Activated T-cell treated with anti-CD3 and anti-CD28 coated beads for 24 hours (primary cell): ENCODE measurements around the gene PRKG1.
"Not testable (repeated sequence)": the region's sequence is repeated elsewhere in the genome, so short reads cannot be mapped to it uniquely, and the experiment has no call there.

ENCODE experiments used
- DNase-seq: peaks from one replicate; pipeline ENCODE4 v3.0.0-alpha.2; 2020; ENCODE audit warnings: low read depth

PRKG1 gene

DNA sequence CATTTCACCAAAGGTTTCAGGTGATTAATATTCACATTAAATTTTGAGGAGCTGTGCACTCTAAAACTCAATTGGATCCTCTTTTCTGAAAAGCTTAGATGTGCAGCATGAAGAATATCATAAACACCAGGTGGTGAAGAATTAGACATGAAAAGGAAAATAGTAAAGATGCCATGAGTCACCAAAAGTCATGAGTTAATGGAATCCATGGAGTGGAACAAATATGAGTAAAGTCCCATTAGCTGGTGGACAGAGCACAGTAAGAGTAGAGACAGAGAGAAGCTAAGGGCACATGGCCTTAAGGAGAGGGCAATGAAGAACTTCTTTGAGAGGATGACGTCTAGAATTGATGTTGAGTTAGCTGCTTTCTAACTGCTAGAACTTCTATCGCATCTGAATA is 353.5 kb downstream of the PRKG1 start:
- DNase-seq: no peak

- no peak for DNase-seq
These were observed 356.2 kb downstream of the PRKG1 start for GRCh38 chr10:51430506-51430905.

GRCh38 chr10:51433949-51434475 is 359.7 kb downstream of the PRKG1 start:
- DNase-seq: no peak

GRCh38 chr10:51436805-51437204 is 362.5 kb downstream of the PRKG1 start:
- no peak for DNase-seq

DNA sequence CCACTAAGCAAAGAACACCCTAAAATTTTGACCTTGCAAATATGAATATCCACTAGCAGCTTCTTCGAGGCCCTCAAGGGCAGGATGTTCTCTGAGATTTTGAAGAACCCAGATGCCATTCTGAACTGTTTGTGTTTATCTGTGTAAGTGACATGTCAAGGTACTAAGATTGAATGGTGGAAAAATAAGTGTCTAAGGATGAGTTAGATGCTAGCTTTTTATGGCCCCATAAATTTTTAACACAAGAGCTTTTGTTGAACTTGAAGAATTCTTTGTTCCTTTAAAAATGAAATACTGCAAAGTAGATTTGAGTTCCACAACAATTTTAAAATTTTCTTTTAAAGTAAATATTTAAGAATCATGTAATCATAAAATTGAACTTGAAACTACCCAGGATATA is 365.4 kb downstream of the PRKG1 start:
- no peak for DNase-seq

DNA sequence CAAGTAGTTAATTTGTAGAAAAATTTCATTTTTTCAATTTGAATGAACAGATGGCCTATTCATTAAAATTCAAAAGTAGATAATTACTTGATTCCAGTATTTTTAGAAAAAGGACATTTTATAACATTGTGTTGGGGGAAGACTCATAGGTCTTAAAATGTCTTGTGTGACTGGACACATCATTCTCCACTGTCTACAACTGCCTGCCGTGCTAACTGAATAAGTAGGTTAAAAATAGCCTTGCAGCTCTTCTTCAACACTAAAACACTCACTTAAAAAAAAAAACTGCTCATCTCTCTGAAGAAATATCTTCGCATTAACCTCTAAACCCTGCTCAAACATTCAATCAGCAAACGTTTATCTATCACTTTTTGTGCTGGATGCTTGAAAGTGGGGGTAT is 371.3 kb downstream of the PRKG1 start:
- no peak for DNase-seq

- DNase-seq: no peak
These were observed 372.8 kb downstream of the PRKG1 start for GRCh38 chr10:51447119-51447518.

DNA sequence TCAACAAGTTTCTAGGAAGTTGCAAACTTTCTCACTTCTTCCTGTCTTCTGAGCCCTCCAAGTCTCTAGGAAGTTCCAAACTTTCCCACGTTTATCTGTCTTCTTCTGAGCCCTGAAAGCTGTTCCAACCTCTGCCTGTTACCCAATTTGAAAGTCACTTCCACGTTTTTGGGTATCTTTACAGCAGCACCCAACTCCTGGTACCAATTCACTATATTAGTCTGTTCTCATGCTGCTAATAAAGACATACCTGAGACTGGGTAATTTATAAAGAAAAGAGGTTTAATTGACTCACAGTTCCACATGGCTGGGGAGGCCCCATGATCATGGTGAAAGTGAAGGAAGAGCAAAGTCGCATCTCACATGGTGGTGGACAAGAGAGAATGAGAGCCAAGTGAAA is 381.5 kb downstream of the PRKG1 start:
- not testable (repeated sequence) for DNase-seq

DNA sequence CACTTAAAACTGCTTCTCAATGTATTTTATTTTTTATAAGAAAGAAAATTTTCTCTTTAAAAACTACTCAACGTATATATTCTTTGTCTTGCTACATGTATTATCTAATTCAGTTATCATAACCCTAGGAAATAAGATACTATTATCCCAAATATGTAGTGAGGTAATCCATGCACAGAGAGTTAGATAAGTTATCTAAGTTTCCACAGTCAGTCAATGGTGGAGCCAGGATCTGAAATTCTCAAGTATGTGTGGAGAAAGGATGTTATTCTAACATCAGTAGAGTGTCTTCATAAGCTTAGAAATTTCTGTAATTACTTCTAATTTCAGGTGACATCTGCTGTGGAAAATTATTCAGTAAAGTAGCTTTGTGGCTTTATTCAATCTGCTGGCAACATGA is 385.2 kb downstream of the PRKG1 start:
- DNase-seq: no peak

DNA sequence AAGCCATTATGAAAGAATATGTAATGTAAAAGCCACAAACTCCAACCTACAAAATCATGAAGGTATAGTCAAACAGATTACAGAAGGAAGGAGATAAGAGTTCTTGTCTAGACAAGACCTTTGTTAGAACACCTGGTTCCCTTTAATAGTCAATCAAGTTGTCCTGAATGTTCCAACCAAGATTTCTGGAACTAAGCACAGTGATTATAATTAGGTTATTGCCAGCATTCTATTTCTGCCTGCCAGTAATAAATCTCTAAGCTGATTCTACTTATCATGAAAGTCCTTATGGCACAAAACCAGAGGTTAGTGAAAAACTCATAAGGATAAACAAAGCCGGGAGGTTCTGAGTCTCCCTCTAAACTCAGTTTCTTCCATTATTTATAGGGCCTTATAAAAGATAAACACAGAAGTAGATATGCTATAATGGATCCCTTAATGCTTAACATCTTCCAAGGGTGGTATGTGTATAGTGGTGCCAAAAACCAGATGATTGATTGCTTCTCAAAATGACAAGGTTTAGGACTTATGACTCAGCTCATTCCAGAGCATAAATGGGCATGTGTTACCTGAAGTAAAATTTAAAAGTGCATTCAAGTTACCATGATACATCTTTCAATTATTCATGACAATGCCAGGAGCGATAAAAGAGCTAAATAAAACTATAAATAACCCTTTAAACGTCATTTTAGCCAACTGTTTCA is 387.9 kb downstream of the PRKG1 start:
- no peak for DNase-seq

DNA sequence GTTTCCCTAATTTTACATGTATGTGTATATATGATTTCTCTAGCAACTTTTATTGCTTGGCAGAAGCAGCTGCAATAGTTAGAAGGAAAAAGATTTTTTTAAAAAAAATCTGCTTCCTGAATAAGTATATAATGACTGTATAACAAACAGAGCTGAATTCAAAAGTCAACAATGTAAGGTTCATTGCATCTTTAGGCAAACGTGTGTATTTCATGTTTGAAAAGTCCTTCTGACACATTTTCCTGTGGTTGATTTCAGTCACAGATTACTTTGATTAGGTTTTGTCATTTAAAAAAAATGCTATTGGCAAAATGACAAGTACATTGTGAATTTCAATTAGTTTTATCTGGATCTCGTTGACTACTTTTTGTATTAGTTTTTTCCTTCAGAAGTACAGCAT is 394.1 kb downstream of the PRKG1 start:
- DNase-seq: no peak

DNA sequence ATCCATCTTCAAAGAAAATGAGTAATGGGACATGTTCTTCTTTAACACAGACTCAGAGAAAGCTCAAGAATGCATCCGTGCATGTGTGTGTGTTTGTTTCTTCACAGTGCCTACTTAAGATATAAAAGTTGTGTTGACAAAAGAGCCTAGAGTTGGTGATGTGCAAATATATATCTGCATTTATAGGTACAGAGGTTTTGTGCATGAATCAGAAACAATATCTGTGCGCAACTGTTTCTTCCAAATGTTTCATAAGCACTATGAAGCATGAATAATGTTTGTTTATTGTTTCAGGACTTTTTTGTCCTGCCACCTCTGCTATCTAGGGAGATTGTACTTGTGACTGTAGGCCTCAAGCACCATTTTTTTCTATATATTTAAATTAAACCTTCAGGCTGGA is 395.4 kb downstream of the PRKG1 start:
- no peak for DNase-seq

GRCh38 chr10:51471271-51471670 is 397.0 kb downstream of the PRKG1 start:
- no peak for DNase-seq

DNA sequence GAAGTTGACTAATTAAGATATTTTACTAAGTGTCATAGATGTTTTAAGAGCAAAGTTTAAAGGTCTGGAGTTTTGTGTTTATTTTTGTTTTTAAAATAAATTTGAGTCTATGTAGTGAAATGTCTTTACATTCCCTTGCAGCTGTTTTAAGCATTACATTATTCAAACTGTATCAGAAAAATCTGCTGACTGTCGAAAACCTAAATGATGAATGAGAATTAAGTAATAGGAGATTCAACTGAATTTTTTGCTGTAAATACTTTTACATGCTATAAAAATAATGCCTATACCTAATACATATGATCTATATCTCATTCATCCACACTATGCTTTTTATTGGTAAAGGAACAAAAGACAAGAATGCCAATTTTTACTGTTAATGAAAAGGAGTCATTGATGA is 397.9 kb downstream of the PRKG1 start:
- no peak for DNase-seq

DNA sequence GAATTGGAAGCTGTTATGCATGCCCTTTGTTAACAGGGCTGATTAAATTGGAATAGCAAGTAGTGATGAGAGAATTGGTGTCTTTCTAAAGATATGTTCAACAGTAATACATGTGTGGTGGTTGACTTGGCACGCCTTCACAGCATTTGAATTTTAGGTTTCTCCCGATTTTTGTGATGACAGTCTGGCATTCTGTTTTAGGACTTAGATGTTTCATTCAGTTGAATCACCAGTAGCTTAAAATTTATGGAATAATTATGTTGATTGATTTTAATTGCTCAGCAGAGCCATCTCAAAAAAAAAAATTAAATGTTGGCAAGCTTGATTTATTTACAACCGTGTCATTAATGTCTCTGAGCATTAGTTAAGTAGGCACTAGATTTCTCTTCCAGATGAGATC is 405.4 kb downstream of the PRKG1 start:
- DNase-seq: no peak

DNA sequence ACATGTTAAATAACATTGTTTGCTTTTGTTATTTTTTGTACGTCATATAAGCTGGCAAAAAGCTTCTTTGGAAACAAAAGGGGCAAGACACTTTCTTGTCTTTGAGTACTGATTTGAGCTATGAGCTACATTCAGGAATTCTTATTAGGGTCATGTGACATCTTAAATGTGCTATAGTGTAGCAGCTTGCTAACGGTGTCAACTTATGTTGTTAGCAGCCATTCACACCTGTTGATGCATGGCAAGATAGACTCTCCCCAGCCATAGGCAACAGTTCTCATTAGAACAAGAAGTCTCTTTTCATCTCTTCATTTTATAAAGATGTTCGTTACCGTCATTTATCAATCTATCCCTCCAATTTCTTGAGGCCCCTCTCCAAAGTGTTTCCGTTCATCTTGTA is 411.4 kb downstream of the PRKG1 start:
- no peak for DNase-seq

DNA sequence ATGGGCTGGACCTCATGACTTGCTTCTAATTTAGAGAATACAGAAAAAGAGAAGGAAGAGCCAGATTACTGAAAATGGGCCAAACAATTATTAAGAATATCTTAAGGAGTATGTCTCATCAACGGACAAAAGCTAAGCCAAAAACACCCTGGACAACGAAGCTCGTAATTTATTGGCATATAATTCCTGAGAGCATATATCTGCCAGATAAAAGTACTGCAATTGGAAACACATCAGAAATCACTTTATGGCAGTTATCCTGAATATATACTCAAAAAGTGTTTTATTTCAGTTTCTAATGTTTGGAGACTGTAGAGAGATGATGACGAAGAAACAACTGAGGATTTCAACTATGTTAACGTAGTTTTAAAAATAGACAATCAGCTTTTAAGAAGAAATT is 413.3 kb downstream of the PRKG1 start:
- DNase-seq: no peak

- no peak for DNase-seq
These were observed 414.6 kb downstream of the PRKG1 start for GRCh38 chr10:51488766-51489408.

DNA sequence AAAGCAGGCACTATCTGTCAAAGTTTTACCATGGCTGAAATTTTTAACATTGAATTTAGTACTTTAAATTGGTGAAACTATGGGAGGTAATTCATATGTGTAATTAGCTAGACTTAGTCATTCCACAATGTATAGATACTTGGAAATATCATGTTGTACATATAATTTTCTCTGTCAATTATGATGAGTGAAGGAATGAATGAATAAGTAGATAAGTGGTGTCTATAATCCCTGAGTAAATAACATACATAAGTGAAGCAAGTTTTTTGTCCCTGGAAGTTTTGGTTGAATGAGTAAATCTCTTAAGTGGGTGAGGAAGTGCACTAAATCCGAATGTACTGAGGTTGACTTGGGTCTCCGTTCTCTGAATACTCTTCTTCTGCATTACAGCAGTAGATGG is 424.1 kb downstream of the PRKG1 start:
- no peak for DNase-seq

- DNase-seq: no peak
These were observed 427.1 kb downstream of the PRKG1 start for GRCh38 chr10:51501396-51501795.

DNA sequence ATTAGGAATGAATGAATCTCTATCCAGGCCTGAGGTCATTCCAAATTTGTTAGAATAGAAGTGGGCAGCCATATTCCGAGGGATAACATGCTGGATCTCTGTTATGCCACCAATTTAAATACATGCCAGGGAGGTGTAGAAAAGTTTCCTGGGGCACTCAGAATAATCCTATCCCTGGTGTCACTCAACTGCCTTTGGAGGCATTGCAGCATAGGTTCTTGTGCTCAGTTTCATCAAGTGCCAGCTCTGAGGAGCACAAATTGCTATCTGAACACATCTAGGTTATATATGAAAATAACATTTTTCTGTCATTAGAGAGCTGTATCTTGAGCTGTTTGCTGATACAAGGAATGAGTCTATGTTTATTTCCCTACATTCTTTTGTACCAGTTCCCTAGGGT is 427.8 kb downstream of the PRKG1 start:
- no peak for DNase-seq

DNA sequence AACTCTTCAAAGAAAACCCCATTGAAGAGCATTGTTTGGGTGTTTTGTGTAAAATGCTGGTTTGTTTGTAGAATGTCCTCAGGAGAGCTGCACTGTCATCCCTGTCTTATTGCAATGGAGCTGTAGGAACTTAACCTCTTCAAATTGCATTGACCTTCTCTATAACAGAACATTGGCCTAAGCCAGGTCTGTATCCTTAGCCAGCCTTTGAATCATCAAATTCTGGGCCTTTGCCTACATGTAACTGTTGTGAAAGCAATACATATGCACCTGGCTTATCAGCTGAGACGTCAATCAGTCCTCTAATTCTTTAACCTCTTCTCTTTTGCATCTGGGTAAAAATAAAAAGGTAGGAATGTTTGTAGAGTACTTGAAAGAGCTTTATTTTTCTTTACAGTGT is 429.1 kb downstream of the PRKG1 start:
- DNase-seq: no peak

- no peak for DNase-seq
These were observed 433.2 kb downstream of the PRKG1 start for GRCh38 chr10:51507476-51507875.

DNA sequence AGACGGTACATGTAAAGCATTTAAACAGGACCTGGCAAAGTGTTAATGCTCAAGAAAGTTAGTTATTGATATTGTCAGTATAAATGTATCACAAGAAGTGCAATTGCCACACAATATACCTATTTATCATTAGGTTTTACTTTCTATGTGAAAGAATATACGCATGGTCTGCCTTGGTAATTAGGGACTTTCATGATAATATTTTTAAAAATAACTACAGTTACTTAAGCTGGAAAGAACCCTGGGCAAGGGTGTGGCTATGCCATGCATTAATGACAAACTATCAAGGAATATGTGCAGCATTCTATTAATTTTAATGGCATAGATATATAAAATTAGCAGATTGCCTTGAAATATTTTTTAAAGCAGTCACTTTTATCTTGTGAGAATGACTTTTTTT is 433.9 kb downstream of the PRKG1 start:
- no peak for DNase-seq
